Lower leg skin (tissue), 3 donors: ENCODE measurements around the gene MAMDC2.

ENCODE experiments used
- POLR2A ChIP-seq, 2 donors: fragments of 450-650 bp; IDR thresholded peaks; one replicate each; pipeline ENCODE4 v1.6.1; 2016 to 2017; ENCODE audit warnings: antibody characterized with exemption in 2 of 2, mild to moderate bottlenecking in 1 of 2, moderate library complexity in 1 of 2
- TF ChIP-seq, protein P1 (sequence below), 3 donors: fragments of 450-650 bp; IDR thresholded peaks; one replicate each; pipeline ENCODE4 v1.5.1; 2016; ENCODE audit warnings: antibody characterized with exemption in 3 of 3, mild to moderate bottlenecking in 3 of 3, moderate library complexity in 2 of 3

DNA sequence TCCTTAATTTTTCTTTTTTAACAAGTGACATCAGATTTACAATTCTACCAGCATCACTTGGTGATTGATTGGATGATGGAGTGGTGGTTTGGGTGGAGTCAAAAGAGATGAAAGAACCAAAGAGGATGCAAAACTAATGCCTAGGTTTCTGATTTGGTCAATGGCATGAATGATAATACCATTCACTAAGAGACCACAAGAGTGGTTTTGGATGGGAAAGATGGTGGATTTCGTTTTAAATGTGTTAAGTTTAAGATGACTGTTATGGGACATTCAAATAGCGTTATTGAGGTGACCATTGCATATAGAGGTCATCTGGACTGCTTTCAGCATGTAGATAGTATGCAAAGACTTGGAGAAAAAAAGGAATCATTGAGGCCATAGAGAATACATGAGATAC lies 218.7 kb downstream of the MAMDC2 start:
- TF ChIP-seq, protein P1, sequence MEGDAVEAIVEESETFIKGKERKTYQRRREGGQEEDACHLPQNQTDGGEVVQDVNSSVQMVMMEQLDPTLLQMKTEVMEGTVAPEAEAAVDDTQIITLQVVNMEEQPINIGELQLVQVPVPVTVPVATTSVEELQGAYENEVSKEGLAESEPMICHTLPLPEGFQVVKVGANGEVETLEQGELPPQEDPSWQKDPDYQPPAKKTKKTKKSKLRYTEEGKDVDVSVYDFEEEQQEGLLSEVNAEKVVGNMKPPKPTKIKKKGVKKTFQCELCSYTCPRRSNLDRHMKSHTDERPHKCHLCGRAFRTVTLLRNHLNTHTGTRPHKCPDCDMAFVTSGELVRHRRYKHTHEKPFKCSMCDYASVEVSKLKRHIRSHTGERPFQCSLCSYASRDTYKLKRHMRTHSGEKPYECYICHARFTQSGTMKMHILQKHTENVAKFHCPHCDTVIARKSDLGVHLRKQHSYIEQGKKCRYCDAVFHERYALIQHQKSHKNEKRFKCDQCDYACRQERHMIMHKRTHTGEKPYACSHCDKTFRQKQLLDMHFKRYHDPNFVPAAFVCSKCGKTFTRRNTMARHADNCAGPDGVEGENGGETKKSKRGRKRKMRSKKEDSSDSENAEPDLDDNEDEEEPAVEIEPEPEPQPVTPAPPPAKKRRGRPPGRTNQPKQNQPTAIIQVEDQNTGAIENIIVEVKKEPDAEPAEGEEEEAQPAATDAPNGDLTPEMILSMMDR (IDR thresholded peaks at IDR 0.05) = no peak
- no peak for TF ChIP-seq POLR2A (IDR thresholded peaks at IDR 0.05)
